ENCODE results near the gene NAB1.

The NAB1 gene

DNA sequence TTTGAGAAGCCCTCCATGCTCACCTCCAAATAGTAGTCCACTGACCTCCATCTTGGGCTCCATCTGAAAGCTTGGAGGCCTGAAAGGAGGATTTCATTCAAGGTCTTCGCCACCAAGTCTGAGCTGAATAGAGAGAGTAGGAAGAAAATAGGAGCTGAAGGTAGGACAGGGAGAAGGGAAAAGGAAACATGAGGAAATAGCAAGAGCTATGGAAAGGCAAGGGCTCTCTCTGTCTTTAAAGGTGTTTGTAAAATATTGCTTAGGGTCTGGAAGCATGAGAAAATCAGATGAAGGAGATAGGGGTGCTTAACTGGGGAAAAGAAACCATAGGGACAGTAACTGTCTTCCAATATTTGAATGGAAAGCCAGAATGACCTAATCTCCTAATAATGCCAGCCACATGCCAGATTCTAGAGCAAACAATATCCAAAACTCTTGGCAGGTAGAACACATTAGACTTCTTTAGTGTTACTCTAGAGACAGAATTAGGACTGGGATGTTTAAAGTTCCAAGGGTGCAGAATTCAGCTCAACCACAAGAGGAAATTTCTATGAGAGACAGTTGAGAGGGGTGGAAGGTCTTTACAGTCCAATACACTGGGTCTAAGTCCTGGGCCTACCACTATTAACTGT lies 67.4 kb downstream of the NAB1 start:
- Histone ChIP-seq H3K27ac (ENCODE audit: extremely low read depth, low read depth, low read length) (no peak overlapping the region), H3K36me3 (ENCODE audit: control insufficient read depth in 2 of 2, insufficient read depth in 1 of 2, low read length in 2 of 2) (no peaks in the 10 kb centered on the region), H3K4me1 (ENCODE audit: control insufficient read depth, insufficient read depth, low read length) (peaks cover 4% of the 10 kb centered on the region; the same call in 1 of the 2 replicates), H3K4me3 (ENCODE audit: low read depth, low read length) (no peak overlapping the region), H3K9me3 (ENCODE audit: control insufficient read depth, insufficient read depth, low read depth, low read length) (no peaks in the 10 kb centered on the region)
- ChIA-PET POLR2A (no interaction called here), CTCF (interaction anchor here (0.8 to 1.4 kb wide), 2 partner anchors 35 to 49 kb away, joined by 4 to 7 read pairs; no protein-coding TSS in a partner anchor)
- TF ChIP-seq ZNF530 (tag by site-specific recombination; IDR thresholded peaks at IDR 0.05; ENCODE audit: low read depth) (peak; percentile 94), GLIS2 (tag by site-specific recombination; IDR thresholded peaks at IDR 0.05) (no peak), ZNF26 (tag by site-specific recombination; IDR thresholded peaks at IDR 0.05) (no peak)

GRCh38 chr2:190717306-190717705 lies 68.4 kb downstream of the NAB1 start:
- CTCF ChIA-PET: no interaction called here
- peaks cover 4% of the 10 kb centered on the region; the same call in 1 of the 2 replicates for H3K4me1 ChIP-seq (ENCODE audit: control insufficient read depth, insufficient read depth, low read length)

More at GRCh38 chr2:190717306-190717705, 68.4 kb downstream of the NAB1 start:
- no peaks in the 10 kb centered on the region for H3K9me3 ChIP-seq (ENCODE audit: control insufficient read depth, insufficient read depth, low read depth, low read length)
- no peaks in the 10 kb centered on the region for H3K36me3 ChIP-seq (ENCODE audit: control insufficient read depth in 2 of 2, insufficient read depth in 1 of 2, low read length in 2 of 2)
- TF ChIP-seq, protein P1, sequence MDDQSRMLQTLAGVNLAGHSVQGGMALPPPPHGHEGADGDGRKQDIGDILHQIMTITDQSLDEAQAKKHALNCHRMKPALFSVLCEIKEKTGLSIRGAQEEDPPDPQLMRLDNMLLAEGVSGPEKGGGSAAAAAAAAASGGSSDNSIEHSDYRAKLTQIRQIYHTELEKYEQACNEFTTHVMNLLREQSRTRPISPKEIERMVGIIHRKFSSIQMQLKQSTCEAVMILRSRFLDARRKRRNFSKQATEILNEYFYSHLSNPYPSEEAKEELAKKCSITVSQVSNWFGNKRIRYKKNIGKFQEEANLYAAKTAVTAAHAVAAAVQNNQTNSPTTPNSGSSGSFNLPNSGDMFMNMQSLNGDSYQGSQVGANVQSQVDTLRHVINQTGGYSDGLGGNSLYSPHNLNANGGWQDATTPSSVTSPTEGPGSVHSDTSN (CRISPR knock-in tag; IDR thresholded peaks at IDR 0.05): no peak
- TF ChIP-seq PRDM10 (tag by site-specific recombination; IDR thresholded peaks at IDR 0.05) (no peak), KLF16 (tag by site-specific recombination; IDR thresholded peaks at IDR 0.05) (no peak), ZNF596 (tag by site-specific recombination; IDR thresholded peaks at IDR 0.05) (no peak), ZNF660 (tag by site-specific recombination; IDR thresholded peaks at IDR 0.05) (no peak), ZNF449 (tag by site-specific recombination; IDR thresholded peaks at IDR 0.05) (no peak), ZNF639 (tag by site-specific recombination; IDR thresholded peaks at IDR 0.05) (no peak), ZNF544 (tag by site-specific recombination; IDR thresholded peaks at IDR 0.05) (no peak), ZSCAN18 (tag by site-specific recombination; IDR thresholded peaks at IDR 0.05) (no peak)
- TF ChIP-seq, protein P2, sequence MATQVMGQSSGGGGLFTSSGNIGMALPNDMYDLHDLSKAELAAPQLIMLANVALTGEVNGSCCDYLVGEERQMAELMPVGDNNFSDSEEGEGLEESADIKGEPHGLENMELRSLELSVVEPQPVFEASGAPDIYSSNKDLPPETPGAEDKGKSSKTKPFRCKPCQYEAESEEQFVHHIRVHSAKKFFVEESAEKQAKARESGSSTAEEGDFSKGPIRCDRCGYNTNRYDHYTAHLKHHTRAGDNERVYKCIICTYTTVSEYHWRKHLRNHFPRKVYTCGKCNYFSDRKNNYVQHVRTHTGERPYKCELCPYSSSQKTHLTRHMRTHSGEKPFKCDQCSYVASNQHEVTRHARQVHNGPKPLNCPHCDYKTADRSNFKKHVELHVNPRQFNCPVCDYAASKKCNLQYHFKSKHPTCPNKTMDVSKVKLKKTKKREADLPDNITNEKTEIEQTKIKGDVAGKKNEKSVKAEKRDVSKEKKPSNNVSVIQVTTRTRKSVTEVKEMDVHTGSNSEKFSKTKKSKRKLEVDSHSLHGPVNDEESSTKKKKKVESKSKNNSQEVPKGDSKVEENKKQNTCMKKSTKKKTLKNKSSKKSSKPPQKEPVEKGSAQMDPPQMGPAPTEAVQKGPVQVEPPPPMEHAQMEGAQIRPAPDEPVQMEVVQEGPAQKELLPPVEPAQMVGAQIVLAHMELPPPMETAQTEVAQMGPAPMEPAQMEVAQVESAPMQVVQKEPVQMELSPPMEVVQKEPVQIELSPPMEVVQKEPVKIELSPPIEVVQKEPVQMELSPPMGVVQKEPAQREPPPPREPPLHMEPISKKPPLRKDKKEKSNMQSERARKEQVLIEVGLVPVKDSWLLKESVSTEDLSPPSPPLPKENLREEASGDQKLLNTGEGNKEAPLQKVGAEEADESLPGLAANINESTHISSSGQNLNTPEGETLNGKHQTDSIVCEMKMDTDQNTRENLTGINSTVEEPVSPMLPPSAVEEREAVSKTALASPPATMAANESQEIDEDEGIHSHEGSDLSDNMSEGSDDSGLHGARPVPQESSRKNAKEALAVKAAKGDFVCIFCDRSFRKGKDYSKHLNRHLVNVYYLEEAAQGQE (tag by site-specific recombination; IDR thresholded peaks at IDR 0.05): no peak
- no peak overlapping the region for H3K4me3 ChIP-seq (ENCODE audit: low read depth, low read length)
- no peak overlapping the region for H3K27ac ChIP-seq (ENCODE audit: extremely low read depth, low read depth, low read length)
- POLR2A ChIA-PET: interaction anchor here (0.7 kb wide), 1 partner anchor 25 kb away, joined by 5 read pairs; no protein-coding TSS in a partner anchor

Measured in HEK293 (cell line).